ENCODE measurements around the gene VSIG4. TPM values are rescaled to one million over a fixed set of nuclear protein-coding genes. Genes with fewer than 3 reads are reported as not detected.

VSIG4 gene
- total RNA-seq, 1 experiment from 2014 or later = not detected

GRCh38 chrX:66002824-66003680 is 36.8 kb downstream of the VSIG4 start:
- intact Hi-C loops (cut with micrococcal nuclease; ENCODE audit: unreplicated experiment) = no loop called here
- Histone ChIP-seq H3K9me3 (ENCODE audit: low read depth, low read length, poor library complexity, severe bottlenecking) (no peaks in the 10 kb centered on the region), H3K4me3 (ENCODE audit: low read depth, low read length, poor library complexity, severe bottlenecking) (no peak overlapping the region), H3K4me1 (ENCODE audit: insufficient read depth, low read length, poor library complexity, severe bottlenecking) (no peaks in the 10 kb centered on the region), H3K36me3 (ENCODE audit: insufficient read depth, low read length, poor library complexity, severe bottlenecking) (no peaks in the 10 kb centered on the region), H3K27ac (ENCODE audit: low read depth, low read length, poor library complexity, severe bottlenecking) (no peak overlapping the region), H3K27me3 (replicated peaks; ENCODE audit: insufficient read depth, low read depth, low read length, poor library complexity) (no peaks in the 10 kb centered on the region)
- TF ChIP-seq EZH2 (IDR thresholded peaks at IDR 0.05; ENCODE audit: borderline replicate concordance, low read depth, low read length, poor library complexity, severe bottlenecking) (no peak), CTCF (conservative IDR thresholded peaks at IDR 0.05; ENCODE audit: low read depth, low read length) (no peak)
- CTCF ChIA-PET = no interaction called here
- no peak for DNase-seq (ENCODE audit: low spot score)
- no TSS peak for BruUV-seq (replicated peaks)
- POLR2A ChIA-PET (ENCODE audit: low non-redundant PET) = no interaction called here

GRCh38 chrX:66001596-66001995 is 38.3 kb downstream of the VSIG4 start:
- no peaks in the 10 kb centered on the region for H3K9me3 ChIP-seq (ENCODE audit: low read depth, low read length, poor library complexity, severe bottlenecking)
- ChIA-PET POLR2A (ENCODE audit: low non-redundant PET) (no interaction called here), CTCF (no interaction called here)
- H3K4me1 ChIP-seq (ENCODE audit: insufficient read depth, low read length, poor library complexity, severe bottlenecking) = no peaks in the 10 kb centered on the region
- no peak overlapping the region for H3K4me3 ChIP-seq (ENCODE audit: low read depth, low read length, poor library complexity, severe bottlenecking)
- no TSS peak for BruUV-seq (replicated peaks)
- no peak for TF ChIP-seq CTCF (conservative IDR thresholded peaks at IDR 0.05; ENCODE audit: low read depth, low read length)
- no peak for TF ChIP-seq EZH2 (IDR thresholded peaks at IDR 0.05; ENCODE audit: borderline replicate concordance, low read depth, low read length, poor library complexity, severe bottlenecking)
- H3K27me3 ChIP-seq (replicated peaks; ENCODE audit: insufficient read depth, low read depth, low read length, poor library complexity) = no peaks in the 10 kb centered on the region
- intact Hi-C loops (cut with micrococcal nuclease; ENCODE audit: unreplicated experiment) = no loop called here
- no peak overlapping the region for H3K27ac ChIP-seq (ENCODE audit: low read depth, low read length, poor library complexity, severe bottlenecking)
- DNase-seq (ENCODE audit: low spot score) = no peak
- H3K36me3 ChIP-seq (ENCODE audit: insufficient read depth, low read length, poor library complexity, severe bottlenecking) = no peaks in the 10 kb centered on the region

GRCh38 chrX:66000628-66001272 is 39.1 kb downstream of the VSIG4 start:
- DNase-seq (ENCODE audit: low spot score) = no peak
- Histone ChIP-seq H3K4me3 (ENCODE audit: low read depth, low read length, poor library complexity, severe bottlenecking) (no peak overlapping the region), H3K27me3 (replicated peaks; ENCODE audit: insufficient read depth, low read depth, low read length, poor library complexity) (no peaks in the 10 kb centered on the region), H3K4me1 (ENCODE audit: insufficient read depth, low read length, poor library complexity, severe bottlenecking) (no peaks in the 10 kb centered on the region), H3K9me3 (ENCODE audit: low read depth, low read length, poor library complexity, severe bottlenecking) (no peaks in the 10 kb centered on the region), H3K36me3 (ENCODE audit: insufficient read depth, low read length, poor library complexity, severe bottlenecking) (no peaks in the 10 kb centered on the region), H3K27ac (ENCODE audit: low read depth, low read length, poor library complexity, severe bottlenecking) (no peak overlapping the region)
- CTCF ChIA-PET = no interaction called here
- TF ChIP-seq EZH2 (IDR thresholded peaks at IDR 0.05; ENCODE audit: borderline replicate concordance, low read depth, low read length, poor library complexity, severe bottlenecking) (no peak), CTCF (conservative IDR thresholded peaks at IDR 0.05; ENCODE audit: low read depth, low read length) (no peak)
- intact Hi-C loops (cut with micrococcal nuclease; ENCODE audit: unreplicated experiment) = no loop called here
- POLR2A ChIA-PET (ENCODE audit: low non-redundant PET) = no interaction called here
- BruUV-seq (replicated peaks) = no TSS peak
